Measurements from ENCODE around the gene PRDM11. TPM values are rescaled to one million over a fixed set of nuclear protein-coding genes. Genes with fewer than 3 reads are reported as not detected.
A peak's percentile ranks its signal among the peaks of the same experiment; 100 is the strongest.
"Not testable (repeated sequence)": the region's sequence is repeated elsewhere in the genome, so short reads cannot be mapped to it uniquely, and the experiment has no call there.

The PRDM11 gene
- total RNA-seq, 1 donor from 2014 or later = 3.5 TPM

DNA sequence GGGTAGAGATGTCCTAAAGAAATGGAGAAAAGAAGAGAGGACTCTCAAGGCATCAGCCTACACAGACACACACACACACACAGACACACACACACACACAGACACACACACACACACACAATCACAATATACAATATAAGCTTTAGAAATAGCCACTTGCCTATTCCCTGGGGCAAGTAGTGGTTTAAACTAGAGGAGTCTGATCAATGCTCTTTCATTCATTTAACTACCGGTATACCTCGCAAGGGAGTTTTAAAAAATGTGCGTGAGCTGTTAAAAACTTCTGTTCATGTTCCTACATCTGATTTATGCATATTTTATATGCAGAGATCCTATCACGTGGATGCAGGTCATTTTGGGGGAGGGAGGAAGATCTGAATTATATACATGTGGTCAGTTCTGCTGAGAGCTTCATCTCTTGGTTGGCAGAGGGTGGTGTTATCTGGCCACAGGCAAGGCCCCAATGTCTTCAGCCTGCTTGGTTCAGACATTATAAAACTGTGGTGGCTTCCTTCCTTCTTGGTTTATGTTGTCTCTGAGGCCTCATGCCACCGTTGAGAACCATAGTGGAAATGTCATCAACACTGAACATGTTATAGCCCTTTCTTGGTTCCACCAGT is 83.1 kb downstream of the PRDM11 start:
- no peak for DNase-seq (ENCODE audit: low spot score)
- no peak for ATAC-seq

DNA sequence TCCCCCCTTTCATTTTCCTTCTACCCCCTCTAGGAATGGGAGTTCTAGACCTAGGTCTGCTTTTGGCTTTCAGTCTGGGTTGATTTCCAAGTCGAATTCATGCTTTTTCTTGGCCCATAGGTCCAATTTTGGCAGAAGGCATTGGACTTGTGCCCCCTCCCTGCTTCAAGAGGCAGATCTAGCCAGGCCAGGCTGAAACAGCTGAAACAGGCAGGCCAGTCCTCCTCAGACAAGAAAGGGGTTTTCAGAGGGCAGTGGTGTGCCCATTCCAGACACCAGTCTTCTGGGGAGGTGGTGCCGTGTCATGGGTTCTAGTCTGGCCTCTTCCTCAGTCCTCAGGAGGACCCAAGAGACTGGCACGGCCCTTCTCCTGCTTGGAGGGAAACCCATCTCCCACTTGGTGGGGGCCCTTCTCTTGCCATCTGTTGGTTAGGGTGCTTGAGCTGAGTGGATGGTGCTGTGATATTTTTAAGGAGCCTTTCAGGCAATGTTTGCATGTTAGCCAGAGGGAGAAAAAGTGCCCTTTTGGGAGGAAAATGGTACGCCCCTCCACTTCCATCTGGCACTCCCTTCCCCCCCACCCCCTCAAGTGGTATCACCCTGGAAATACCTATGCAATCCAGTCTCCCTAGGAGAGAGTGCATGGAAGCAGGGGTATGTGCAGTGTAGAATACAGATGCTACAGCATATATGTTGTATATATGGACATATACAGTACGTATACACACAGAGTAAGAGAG is 86.1 kb downstream of the PRDM11 start:
- ATAC-seq = no peak

DNA sequence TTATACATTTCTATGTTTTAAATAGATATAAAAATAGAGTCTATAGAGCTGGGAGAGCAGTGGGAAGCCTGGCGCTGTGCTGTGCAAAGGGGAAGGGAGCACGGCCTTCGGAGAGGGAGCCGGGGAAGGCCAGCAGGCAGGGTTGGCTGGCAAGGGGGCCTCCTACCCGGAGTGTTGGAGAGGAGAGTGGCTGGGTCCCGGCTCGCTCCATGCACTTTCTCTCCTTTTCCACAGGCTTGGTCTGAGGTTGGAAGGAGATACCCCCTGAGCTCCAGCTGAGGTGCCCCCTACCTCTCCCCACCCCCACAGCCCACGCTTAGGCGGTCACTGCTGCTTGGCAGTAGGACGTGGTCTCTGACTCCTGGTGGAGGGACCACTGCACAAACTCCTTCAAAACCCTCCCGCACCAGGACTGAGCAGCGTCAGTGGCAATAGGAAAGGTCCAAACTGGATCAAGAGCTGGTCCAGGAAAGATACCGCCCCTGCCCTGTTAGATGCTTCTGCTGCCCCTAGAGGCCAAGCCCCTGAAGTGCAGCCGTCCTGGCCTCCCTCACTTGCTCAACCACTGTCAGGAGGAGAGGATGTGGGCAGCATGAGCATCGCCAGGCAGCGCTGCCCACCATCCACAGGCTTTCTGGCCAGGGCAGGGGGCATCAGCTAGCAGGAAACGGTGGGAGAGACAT is 86.8 kb downstream of the PRDM11 start:
- ATAC-seq = peak; percentile 96

More for the DNA sequence above, 86.1 kb downstream of the PRDM11 start:
- no peak for DNase-seq (ENCODE audit: low spot score)

GRCh38 chr11:45233804-45234170 is 87.3 kb downstream of the PRDM11 start:
- ATAC-seq = no peak

More for the DNA sequence above, 86.8 kb downstream of the PRDM11 start:
- peak; percentile 62 for DNase-seq (ENCODE audit: low spot score)

GRCh38 chr11:45234306-45235006 is 88.0 kb downstream of the PRDM11 start:
- ATAC-seq = no peak

More at GRCh38 chr11:45233804-45234170, 87.3 kb downstream of the PRDM11 start:
- DNase-seq (ENCODE audit: low spot score) = no peak

DNA sequence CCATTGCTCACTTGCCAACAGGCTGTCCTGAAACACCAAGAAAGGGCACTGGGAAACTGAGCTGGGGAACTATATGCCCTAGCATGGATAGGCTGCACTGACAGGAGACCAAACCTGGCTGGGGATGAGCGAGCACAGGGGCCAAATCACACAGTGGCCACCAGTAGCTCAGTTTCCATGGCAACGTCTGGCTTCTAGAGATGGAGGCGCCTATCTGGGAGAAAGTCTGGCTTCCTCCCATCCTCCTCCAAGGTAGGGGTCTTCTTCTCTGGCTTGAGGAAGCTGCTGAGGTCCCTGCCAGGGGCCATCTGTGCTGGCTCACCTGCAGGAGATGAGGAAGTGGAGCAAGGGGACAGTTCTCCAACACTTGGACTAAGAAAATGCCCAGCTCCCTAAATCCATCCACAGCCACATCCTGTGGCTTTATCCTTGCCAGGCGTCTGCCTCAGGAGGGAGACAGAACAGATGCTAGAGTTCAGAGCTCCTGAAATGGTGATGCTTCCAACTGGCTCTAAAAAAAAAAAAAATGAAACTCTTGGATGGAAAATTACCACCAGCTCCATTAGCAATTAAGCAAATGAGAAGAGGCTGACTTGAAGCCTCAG is 91.4 kb downstream of the PRDM11 start:
- ATAC-seq = no peak
- DNase-seq (ENCODE audit: low spot score) = no peak

More at GRCh38 chr11:45234306-45235006, 88.0 kb downstream of the PRDM11 start:
- no peak for DNase-seq (ENCODE audit: low spot score)

DNA sequence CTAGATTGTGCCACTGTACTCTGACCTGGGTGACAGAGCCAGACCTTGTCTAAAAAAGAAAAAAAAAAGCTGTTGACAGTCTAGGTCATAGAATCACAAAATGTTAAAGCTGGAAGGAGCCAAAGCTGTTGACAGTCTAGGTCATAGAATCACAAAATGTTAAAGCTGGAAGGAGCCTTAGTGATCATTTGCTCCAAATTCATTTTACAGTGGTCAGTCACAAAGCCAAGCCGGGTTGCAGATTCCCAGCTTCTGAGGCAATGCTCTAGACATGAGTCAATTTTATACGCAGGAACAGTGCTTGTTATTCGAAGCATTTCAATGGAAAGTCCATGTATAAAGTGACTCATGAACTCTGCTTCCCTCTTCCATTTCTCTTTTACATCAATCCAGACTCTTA is 92.3 kb downstream of the PRDM11 start:
- ATAC-seq (no peak), DNase-seq (ENCODE audit: low spot score) (no peak)

DNA sequence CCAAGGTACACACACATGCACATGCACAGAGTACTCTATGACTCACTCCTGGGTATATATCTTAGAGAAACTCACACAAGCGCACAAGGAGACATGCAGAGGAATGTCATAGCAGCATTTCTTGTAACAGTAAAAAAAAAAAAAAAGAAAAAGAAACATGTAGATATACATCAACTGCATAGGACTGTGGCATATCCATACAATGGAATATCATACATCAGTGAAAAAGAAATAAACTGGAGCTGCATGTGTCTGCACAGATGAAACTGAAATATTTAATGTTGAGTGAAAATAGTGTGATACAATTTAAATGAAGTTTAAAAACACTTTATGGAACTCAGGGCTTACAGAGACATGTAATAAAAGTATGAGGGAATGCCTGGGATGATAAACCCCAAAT is 93.3 kb downstream of the PRDM11 start:
- no peak for ATAC-seq
- no peak for DNase-seq (ENCODE audit: low spot score)

DNA sequence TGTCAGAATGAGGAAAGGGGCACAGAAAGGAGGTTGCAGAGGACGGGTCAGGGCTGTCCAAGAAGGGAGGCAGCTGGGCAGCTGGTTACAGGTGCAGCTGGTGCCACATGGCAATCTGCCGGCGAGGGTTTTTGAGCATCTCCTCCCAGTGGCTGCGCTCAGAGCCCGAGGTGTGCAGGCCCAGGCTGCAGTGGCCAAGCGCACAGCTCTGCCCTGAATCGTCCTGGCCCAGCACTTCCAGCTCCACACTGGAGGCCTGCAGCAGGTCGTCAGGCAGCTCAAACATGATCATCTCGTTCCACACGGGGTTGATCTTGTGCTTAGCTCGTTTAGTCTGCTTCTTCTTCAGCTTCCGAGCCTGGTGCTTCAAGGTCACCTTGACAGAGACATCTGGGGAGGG is 97.5 kb downstream of the PRDM11 start:
- DNase-seq (ENCODE audit: low spot score) = no peak
- no peak for ATAC-seq

DNA sequence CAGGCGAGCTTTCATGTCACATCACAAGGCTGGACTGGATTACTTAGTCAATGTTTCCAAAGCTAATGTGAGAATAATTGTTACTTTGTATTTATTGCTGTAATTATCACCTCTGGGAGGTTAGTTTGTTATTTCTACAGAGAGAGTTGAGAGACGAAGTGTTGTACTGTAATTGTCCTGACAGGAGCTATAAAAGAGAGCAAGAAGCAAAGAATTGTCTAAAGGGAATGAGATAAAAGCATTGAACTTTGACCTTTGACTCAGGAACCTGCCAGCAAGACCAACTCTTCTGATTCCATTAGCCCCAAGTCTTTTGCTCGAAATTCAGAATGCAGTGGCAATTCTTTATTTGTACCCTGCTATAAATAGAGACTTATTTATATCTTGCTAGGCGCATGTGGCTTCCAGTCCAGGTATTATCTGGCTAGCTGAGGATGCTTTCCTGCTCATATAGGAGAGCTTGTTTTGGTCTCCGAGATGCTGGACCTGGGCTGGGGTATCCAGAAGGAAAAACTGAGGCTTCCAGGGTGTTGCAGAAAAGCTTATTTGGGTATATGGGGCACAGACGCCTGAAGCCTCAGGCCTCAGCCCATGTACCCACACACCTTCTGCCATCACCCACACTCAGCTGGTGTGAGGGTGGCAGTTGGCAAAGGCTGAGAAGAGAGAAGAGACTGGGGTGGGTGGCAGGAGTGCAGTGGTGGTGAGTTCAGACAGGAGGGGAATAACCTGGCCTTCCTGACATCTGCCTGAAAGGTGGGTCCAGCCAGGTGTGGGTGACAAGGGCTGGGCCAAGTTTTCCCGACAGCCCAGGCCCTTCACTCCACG is 99.0 kb downstream of the PRDM11 start:
- DNase-seq (ENCODE audit: low spot score) (no peak), ATAC-seq (no peak)

DNA sequence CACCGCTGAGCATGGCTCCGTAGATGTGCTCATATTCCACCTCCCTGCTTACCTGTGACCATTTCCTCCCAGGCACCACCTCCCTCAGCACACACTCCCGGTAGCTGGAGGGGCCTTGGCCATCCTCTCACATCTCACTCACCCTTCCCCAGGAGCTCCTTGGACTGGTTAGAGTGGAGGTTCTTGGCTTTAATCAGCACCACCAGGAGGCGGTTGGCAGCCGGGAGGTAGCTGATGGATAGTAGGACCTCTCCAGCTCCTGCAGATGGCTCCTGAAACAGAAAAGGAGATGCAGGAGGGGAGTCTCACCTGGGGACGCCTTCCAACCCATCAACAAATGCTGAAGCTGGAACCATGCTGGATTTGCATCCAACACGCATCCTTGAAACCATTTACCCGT is 99.8 kb downstream of the PRDM11 start:
- DNase-seq (ENCODE audit: low spot score) (no peak), ATAC-seq (no peak)

DNA sequence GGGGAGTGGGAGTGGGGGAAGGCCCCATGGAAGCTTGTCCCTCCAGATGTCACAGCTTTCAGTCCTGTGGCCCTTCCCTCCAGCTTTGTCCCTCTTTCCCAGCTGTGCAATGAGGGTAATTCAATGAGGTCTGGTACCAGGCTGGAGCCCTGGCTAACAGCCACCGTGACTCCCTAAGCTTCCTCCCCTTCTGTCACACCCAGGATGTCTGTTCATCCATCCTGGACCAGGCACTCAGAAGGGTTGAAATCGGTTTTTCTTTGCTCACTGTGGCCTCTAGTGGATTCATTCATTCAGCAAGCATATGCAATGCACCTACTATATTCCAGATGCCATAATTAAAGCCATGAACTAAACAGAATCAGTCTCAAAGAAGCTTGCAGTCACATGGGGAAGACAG is 101.0 kb downstream of the PRDM11 start:
- no peak for DNase-seq (ENCODE audit: low spot score)
- ATAC-seq = no peak

DNA sequence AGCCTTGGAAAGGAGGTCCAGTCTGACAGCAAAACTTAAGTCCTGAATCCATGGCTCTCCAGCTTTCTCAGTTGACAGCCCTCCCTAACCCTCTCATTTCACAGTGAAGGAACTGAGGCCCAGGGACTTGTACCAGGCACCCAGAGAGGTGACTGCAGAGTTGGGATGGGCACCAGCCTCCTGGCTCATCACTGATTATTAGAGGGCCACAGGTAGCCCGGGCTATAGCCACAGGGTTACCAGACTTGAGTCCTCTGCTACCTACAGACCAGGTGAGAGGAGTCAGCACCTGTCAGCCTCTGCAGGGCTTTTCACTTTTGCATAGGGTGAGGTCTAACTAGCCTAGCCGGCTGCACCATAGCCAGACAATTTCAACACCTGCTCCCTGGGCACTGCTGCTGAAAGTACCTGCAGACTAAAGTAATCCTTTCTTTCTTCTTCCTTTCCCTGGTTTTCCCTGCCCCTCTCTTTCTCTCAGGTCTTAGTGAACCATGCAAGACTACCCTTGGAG is 102.1 kb downstream of the PRDM11 start:
- no peak for DNase-seq (ENCODE audit: low spot score)

DNA sequence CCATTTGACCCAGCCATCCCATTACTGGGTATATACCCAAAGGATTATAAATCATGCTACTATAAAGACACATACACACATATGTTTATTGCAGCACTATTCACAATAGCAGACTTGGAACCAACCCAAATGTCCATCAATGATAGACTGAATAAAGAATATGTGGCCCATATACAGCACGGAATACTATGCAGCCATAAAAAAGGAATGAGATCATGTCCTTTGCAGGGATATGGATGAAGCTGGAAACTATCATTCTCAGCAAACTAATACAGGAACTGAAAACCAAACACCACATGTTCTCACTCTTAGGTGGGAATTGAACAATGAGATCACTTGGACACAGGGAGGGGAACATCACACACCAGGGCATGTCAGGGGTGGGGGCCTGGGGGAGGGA is 102.9 kb downstream of the PRDM11 start:
- not testable (repeated sequence) for ATAC-seq; DNase-seq (ENCODE audit: low spot score)

More for the DNA sequence above, 102.1 kb downstream of the PRDM11 start:
- ATAC-seq = no peak

DNA sequence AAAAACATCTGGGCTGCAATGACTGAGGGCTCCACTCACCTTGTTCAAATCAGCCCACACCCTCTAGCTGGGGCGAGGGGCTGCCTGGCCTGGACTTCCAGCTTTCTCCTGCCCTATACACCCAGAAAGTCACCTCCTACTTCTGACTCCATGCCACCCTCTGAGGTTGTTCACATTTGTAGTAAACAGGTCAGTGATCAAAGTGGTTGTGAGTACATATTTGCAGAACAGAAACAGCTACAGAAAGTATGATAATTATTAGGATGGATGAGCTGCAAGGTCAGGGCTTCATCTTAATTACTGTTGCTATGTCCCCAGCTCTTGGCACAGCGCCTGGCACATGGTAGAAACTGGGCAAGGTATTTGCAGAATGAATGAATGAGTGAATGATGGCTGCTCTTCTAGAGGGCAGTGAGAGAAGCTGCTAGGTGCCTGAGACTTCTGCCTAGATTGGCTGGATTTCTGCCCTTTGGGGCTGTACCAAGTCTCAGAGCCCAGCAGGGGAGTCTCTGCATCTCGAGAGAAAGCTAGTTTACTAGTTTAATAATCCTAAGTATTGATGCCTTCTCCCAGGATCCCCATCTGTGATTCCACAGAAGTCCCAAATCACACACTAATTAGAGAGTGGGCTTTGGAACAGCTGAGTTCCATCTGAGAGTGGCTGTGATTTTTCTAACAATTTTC is 103.7 kb downstream of the PRDM11 start:
- no peak for DNase-seq (ENCODE audit: low spot score)
- ATAC-seq = no peak

GRCh38 chr11:45252134-45252856 is 105.9 kb downstream of the PRDM11 start:
- no peak for DNase-seq (ENCODE audit: low spot score)
- ATAC-seq = peak; percentile 65

GRCh38 chr11:45252877-45253276 is 106.4 kb downstream of the PRDM11 start:
- no peak for DNase-seq (ENCODE audit: low spot score)
- no peak for ATAC-seq

DNA sequence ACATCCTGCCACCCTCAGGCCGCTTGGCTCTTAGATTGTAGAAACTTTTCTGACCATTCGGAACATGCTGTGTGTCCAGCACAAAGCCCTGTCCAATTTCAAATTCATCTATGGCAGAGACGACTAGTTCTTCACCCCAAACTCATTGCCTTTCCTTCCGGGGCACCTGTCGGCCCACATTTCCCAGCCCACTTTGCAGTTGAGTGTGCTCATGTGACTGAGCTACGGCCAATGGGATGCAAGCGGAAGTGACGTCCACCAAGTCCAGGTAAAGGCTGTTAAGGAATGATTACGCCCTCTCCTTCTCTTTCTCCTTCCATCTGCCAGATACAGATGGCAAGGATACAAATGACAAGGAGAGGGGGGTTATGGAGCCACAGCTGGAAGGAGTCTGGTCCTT is 107.2 kb downstream of the PRDM11 start:
- ATAC-seq = no peak

DNA sequence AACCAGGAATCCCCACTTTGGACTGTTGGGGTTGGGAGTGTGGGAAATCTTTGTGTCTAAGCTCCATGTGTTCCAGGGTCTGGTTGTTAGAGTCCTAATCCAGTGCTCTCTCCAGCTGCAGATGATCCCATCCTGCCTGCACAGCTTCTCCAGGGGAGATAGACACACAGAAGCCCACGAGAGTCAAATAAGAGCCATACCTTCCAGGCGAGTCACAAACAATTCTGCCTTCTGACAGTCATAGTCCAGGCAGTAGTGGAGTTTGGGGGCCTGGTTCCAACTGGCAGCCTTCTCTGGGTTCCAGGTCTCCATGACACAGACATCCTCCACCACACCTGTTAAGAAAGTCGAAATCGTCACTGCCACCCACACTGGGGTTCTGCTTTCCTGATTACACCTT is 107.6 kb downstream of the PRDM11 start:
- DNase-seq (ENCODE audit: low spot score) = no peak
- no peak for ATAC-seq

More for the DNA sequence above, 107.2 kb downstream of the PRDM11 start:
- no peak for DNase-seq (ENCODE audit: low spot score)
